DMS 273 treated with DMSO at 0.1 percent for 48 hours (cell line): ENCODE data around the gene SLC25A12.
"Not testable (repeated sequence)": the region's sequence is repeated elsewhere in the genome, so short reads cannot be mapped to it uniquely, and the experiment has no call there.

Experiments used
- DNase-seq: peaks from one replicate; lab custom pipeline; 2025; lab: John Stamatoyannopoulos, UW

SLC25A12 gene

DNA sequence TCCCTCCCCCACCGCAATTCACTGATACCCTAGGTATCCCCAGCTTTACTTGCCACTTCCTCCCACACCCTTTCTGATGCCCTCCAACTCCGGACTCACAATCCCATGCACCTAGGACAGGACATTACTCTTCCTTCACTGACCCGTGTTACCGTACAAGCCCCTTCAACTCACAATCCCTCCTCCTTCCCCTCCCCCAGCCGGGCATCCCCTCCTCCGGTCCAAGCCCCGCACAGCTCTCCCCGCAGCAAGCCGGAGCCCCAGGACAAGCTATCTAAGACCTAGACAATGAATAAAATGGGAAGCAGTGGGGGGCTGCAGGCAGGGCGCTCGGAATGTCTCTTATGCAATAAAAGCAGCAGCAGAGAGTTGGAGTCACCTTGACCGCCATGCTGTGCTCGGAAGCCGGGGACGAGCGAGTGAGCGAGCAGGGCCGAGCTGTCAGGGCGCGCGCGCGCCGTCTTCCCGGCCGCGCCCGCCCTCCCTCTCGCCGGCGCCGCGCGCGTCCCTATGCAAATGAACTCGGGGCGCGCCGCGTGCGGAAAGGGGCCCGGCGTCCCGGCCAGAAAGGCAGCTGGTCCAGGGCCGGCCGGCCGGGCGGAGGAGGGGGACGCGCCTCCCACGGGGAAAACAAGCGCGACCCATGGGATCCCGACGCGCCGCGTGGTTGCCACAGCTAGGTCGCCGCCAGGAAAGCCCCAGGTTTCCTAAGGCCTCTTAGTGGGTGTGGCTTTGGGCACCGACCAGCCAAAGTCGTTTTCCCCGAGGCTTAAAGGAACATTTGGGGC lies at the start of gene SLC25A12:
Gene SLC25A12 (minus strand): TSS at position 421 of the 788 bp plus-strand sequence. CDS start 30 bp downstream, at position 391.
- DNase-seq, result peak; percentile 60

GRCh38 chr2:171941316-171941699 lies 47.3 kb upstream of the SLC25A12 start:
- no peak for DNase-seq

GRCh38 chr2:171939743-171940071 lies 45.7 kb upstream of the SLC25A12 start:
- DNase-seq, result no peak

DNA sequence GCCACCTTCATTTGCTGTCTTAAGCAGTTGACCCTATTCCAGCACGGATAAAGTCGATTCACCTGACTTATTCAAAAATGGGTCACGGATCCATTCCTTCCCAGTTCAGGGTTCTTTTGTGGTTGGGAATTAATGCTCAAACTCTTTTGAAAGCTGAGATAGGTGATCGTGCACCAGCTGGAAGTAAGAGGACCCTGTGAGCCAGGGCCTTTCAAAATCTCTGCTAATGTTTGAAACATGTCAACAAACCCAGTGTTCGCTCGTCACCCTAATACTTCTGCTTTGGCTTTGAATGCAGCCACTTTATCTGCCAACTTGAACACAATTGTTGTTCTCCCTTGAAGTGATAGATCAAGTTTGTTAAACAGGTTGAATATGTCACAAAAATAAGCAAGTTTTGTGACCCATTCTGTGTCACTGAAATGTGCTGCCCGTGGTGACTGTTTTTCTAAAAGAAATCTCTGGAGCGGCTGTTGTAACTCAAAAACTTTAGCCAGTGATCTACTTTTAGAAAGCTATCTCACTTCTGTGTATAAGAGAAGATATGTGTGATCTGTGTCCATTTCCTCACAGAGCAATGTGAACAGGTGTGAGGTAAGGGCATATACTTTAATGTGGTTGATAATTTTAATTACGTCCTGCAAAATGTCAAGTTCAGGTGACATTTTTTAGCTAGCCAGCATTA lies 45.2 kb upstream of the SLC25A12 start:
- no peak for DNase-seq

DNA sequence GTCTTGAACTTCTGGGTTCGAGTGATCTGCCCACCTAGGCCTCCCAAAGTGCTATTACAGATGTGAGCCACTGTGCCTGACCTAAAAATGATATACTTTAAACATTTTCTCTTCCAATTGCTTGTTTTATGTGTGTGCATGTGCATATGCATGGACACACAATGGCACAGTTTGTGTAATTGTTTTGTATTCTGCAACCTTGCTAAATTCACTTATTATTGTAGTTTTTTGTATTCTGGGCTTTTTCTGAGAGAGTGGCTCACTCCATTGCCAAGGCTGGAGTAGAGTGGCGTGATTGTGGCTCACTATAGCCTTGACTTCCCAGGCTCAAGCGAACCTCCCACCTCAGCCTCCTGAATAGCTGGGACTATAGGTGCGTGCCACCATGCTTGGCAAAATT lies 36.3 kb upstream of the SLC25A12 start:
- DNase-seq, result no peak

DNA sequence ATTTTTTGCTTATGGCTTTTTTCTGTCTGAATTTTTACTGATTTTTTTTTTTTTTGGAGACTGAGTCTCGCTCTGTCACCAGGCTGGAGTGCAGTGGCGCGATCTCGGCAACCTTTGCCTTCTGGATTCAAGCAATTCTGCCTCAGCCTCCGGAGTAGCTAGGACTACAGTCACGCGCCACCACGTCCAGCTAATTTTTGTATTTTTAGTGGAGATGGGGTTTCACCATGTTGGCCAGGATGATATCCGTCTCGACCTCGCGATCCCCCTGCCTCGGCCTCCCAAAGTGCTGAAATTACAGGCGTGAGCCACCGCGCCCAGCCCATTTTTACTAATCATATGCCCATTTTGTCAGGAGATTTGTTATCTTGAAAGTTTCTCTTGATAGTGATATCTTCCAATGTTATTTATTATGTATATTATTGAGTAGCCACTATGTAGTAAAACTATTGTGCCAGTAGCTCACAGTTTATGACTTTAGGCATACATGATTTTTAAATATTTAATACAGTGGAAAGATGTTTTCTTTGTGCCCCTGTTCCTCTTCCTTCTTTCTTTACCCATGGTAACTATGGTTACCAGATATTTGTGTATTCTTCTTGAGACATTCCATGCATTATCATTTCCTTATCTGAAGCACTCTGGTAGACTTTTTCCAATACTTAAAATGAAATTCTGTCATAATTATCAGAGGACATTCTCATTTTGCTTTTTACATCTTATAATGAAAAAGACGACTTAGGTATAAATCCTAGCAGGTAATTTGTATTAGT lies 30.3 kb upstream of the SLC25A12 start:
- no peak for DNase-seq

GRCh38 chr2:171923206-171923605 lies 29.2 kb upstream of the SLC25A12 start:
- DNase-seq, result no peak

GRCh38 chr2:171922230-171923022 lies 28.4 kb upstream of the SLC25A12 start, which contains the start of gene HAT1:
Gene HAT1, plus strand, starts transcription at chr2:171922461. Its CDS starts 40 bp downstream, at chr2:171922501.
- peak; percentile 84 for DNase-seq

- DNase-seq, result no peak
Observed at GRCh38 chr2:171921970-171922229, 27.9 kb upstream of the SLC25A12 start.

- DNase-seq, result no peak
Observed at GRCh38 chr2:171919453-171919852, 25.4 kb upstream of the SLC25A12 start.

DNA sequence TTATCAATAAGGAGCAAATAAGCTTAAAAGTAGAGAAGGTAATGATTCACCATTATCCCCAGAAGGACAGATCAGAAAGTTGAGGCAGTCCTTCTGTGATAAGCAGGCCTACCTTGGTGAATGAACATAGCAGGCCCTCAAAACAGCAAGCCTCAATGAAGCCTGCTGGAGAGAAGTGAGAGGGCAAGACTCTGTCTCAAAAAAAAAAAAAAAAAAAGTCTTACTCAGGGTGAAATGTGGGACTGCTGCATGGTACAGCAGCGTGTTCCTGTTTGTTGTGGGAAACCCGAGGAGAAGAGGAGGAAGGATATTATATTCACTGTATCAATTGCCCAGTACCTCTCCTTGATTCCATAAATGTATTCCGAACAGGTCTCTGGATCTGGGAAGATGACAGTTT lies 19.5 kb upstream of the SLC25A12 start:
- DNase-seq, result no peak

DNA sequence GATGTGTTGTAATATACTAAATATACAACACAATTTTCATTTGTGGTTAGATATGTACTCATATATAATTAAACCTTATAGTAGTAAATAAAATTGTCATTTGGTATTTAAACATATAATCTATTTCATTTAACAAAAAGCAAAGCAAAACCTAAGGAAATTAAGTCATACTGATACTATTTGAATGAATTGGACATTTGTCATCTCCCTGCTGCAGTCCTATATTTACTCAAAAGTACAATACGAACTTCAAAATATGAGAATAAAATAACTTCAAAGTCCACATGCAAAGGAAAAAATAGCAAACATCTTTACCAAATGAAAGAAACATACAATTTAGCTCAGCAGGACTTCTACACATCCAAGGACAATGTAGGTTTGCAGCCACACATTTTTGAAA lies 16.4 kb upstream of the SLC25A12 start:
- DNase-seq, result no peak

DNA sequence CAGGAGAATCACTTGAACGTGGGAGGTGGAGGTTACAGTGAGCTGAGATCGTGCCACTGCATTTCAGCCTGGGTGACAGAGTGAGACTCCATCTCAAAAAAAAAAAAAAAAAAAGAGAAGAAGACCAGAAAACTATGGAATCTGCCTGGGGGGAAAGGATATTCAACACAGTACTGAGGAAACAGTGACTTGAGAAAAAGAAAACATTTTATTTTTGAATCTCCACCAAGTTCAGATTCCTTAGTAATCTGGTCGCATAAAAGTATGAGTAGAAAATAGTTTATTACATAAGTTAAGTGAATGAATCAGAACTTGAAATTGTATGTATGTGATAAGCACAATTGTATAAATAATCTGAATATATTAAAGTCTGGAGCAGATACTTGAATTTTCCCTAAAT lies 15.2 kb upstream of the SLC25A12 start:
- DNase-seq, result no peak

DNA sequence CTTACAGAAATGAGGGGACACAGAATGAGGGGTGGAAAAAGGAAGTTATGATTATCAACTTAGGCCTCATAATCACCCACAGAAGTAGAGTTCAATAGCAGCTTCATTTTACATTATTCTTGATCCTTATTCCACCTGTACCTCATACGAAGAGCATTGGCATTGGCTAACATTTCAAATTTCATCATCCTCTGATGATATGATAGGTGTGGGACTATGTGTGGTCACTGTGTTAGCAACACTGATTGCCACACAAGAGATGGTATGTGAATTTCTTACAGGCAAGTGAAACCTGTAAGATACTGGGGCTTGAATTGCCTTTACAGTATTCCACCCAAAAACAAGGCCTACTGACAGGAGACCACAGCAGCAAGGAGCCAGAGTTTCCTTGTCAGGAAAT lies 14.2 kb upstream of the SLC25A12 start:
- no peak for DNase-seq

DNA sequence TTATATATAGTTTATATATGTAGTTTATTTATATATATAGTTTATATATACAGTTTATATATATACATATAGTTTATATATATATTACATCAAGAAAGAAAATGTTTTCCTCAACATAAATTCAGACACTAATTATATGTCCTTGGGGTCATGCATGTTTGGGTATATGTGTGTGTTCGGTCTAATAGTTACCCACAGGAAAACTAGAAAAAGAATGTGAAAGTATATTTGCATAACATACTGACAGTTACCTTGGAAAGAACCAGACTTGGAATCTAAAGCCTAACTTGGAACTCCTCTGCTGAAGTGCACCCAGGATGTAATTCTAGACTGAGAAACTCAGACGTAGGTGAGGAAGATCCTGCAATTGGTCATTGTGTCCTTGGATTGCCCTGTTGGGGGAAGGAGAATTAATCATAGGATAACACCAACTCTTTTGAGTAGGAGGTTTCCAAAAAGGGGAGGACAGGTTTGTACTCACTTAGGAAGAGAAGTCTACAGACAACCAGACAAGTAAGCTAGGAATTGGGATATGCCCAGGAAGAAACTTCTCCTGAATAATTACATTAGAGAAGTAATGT lies 8.9 kb upstream of the SLC25A12 start:
- no peak for DNase-seq

- DNase-seq, result not testable (repeated sequence)
Observed at GRCh38 chr2:171899623-171900282, 5.7 kb upstream of the SLC25A12 start.

GRCh38 chr2:171895786-171896185 lies 1.7 kb upstream of the SLC25A12 start:
- no peak for DNase-seq

- DNase-seq, result no peak
Observed at GRCh38 chr2:171894612-171894947, 536 bp upstream of the SLC25A12 start.

GRCh38 chr2:171893196-171893823 lies 734 bp downstream of the SLC25A12 start:
- no peak for DNase-seq

DNA sequence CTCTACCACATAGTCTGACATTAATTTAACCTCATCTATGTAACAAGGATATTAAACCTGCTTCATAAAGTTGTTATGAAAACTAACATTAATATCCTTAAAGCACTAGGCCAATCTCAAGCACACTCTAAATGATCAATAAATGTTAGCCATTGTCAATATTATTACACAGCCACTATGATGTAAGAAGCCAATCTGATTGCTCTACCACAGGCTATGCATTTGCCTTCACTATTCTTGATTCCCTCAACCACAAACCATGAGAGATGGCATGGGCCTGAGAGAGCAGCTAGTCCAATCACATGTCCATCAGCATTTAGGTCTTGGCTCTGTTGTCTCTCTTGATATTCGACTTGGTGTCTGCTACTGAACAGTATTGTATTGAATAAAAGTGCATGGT lies 4.2 kb downstream of the SLC25A12 start:
- no peak for DNase-seq

DNA sequence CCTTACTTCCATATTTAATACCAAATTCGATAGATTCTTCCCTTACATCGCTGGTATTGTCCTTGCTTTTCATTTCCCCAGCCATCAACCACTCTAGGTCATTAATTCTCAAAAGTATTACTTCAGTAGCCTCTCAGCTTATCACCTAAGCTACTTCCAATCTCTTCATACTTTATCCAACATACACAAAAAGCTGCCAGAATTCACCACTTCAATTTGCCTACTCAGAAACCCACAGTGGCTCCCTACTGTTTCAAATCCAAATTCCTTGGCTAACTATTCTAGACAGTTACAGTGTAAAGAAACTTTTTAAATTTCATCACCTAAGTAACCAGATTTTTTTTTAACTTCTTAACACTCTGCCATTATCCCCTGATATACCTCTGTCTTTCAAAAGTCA lies 4.7 kb downstream of the SLC25A12 start:
- no peak for DNase-seq
